Superior temporal gyrus (tissue), 1 donor: Measurements from ENCODE around the gene TSPAN14.
A peak's percentile ranks its signal among the peaks of the same experiment; 100 is the strongest.
"Not testable (repeated sequence)": the region's sequence is repeated elsewhere in the genome, so short reads cannot be mapped to it uniquely, and the experiment has no call there.

Experiments used
- DNase-seq: peaks from one replicate; pipeline ENCODE4 v3.0.0-alpha.2; 2016; ENCODE audit errors: extremely low spot score

Gene TSPAN14, protein sequence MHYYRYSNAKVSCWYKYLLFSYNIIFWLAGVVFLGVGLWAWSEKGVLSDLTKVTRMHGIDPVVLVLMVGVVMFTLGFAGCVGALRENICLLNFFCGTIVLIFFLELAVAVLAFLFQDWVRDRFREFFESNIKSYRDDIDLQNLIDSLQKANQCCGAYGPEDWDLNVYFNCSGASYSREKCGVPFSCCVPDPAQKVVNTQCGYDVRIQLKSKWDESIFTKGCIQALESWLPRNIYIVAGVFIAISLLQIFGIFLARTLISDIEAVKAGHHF

DNA sequence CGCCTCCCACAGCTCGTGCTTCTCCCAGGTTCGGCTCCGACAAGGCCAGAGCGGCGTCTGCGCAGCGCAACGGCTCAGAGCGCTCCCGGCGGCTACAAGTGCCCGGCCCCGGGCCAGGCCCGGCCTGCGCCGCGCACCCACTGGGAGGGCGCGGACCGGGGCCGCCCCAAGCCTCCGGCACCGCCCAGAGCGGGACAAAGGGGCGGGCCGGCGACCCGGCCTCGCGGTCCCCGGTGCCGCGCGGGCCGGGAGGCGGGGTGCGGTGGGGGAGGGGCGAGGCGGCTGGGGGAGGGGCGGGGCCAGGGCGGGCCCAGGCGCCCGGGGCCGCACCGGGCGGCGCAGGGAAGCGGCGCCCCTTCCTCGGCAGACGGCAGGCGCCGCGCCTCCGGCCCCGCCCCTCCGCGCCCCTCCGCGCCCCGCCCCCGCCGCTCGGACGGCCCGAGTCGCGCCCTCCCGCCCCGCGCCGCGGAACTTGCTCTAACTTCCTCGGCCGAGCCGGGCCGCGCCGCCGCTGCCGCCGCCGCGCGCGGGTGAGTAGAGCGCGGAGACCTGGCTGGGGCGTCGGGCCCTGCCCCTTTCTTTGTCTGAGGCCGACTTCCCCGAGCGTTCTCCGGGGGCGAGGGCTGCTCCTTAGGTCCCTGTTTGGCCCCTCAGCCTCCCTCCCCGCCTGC lies at the start of gene TSPAN14:
TSS of gene TSPAN14 (plus strand) at position 469 of the 671 bp plus-strand sequence. CDS start 34,924 bp downstream, outside the sequence.
- peak; percentile 71 for DNase-seq

DNA sequence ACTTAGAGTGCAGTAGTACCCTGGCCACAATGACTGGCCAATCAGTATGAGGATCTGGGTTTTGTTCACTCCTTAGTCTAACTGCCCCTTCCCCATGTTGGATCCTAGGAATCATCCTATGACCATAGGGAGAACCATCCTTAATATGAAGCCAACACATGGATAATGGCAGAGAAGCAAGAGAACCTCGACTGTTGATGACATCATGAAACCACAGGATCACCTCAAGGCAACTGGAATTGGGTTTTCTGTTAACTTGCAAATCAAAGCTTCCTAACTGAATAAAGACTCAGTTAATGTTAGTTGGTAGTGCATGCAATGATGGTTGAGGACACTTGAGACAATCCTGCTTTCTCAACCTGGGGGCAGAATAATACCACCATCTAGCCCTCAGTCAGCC lies 49.1 kb upstream of the TSPAN14 start:
- no peak for DNase-seq

DNA sequence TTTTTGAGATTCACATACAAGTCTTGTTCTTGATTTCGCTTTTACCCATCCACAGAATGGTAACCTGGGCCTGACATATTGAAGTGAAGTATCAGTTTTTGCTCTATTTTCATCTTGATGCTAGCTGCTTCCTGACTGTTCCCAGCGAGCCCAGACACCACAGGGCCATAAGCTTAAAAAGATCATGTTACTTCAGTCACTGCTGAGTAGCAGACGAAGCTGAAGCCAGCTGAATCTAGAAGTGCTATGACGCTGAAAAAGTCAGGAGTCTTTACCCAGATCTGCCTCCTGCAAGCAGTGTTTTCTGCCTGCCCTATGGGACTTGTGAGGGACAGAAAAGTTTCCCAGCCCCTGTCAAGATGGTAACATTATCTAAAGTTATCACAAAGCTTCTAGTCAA lies 48.5 kb upstream of the TSPAN14 start:
- no peak for DNase-seq

DNA sequence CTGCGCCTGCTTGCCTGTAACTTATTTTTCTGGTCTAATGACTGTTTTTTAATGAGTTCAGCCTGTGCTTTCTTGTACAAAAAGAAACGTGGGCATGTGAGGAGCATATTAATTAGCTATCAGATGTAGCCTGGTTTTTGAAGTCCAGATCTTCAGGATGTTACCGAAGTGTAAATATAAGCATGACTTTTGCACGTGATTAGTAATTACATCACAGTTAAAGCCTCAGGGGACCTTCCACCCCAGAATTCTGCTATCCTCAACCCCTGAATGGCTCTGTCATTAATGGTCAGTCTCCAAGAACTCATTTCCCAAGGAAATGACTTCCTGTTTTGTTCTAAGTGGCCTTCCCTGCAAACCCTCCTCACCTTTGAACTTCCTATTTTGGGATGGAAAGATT lies 47.9 kb upstream of the TSPAN14 start:
- DNase-seq, result no peak

DNA sequence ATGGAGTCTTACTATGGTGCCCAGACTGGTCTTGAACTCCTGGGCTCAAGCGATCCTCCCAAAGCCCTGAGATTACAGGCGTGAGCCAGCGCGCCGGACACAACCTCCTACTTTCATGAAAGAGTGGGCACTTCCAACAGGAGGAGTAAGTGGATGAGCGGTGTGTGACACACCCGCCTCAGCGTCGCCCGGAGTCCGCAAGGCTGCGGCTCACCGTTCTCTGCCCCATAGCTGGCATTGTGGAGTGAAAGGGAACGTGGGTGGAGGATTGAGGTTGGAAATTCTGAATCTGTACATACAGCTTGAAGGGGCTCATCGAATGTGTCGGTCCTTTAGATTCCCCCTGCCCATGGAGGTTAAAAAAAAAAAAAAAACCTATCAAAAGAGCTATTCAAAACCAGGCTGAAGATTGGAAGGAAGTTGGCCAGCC lies 46.3 kb upstream of the TSPAN14 start:
- DNase-seq, result no peak

DNA sequence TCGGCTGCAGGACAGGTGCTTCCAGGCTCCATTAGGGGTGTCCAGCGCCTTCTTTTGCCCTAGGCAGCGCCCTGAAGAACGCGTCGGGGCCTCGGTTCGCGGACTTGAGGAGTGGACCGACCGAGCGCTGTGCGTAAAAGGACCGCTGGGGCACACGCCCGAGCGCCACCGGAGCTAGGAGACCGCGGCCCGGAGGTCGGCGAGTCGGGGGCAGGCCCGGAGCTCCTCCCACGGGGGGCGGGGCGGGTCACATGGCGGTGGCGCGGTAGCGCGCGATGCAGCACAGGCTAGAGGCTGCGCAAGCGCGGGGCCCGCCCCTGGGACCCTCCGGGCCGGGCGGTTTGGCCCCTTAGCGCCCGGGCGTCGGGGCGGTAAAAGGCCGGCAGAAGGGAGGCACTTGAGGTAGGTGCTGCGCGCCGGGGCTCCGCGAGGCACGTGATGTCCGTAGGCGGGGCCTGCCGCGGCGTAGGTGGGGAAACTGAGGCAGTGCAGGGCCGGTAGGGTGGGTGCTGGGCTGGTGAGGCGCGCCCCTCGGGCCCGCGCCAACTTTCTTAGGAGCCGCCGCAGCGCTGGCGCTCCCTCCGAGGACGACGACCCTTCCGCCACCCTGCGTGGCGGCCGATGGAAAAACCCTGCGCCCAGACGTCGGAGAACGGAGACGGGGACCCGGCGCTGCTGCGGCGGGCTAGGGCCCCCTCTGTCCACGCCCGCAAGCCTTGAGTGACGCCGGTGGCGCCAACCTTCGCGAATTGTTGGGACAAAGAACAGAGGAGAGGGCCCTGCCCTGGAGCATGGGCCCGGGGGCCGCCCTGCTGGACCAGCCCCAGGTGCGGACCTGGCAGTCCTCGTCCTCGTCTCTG lies 45.6 kb upstream of the TSPAN14 start, which contains the start of gene PRXL2A:
TSS of gene PRXL2A (plus strand) at position 310 of the 860 bp plus-strand sequence. CDS start 11,917 bp downstream, outside the sequence.
- DNase-seq, result peak; percentile 71

DNA sequence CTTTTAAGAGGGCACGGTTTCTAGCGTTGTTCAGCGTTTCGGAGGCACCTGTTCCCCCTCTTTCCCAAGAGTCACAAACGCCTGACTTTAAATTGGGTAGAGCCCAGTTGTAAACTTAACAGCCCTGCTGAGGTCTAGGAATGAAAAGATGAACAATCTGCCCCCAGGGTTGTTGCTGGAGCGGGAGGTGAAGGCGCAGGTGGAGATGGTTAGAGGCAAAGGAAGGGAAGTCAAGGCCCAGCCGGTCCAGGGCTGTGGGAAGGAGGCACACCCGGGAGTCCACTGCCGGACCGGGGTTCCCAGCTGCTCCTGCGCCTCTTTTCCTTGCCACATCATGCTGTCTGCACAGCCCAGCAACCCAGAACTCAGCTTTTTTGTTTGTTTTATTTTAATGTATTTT lies 45.0 kb upstream of the TSPAN14 start:
- DNase-seq, result no peak

DNA sequence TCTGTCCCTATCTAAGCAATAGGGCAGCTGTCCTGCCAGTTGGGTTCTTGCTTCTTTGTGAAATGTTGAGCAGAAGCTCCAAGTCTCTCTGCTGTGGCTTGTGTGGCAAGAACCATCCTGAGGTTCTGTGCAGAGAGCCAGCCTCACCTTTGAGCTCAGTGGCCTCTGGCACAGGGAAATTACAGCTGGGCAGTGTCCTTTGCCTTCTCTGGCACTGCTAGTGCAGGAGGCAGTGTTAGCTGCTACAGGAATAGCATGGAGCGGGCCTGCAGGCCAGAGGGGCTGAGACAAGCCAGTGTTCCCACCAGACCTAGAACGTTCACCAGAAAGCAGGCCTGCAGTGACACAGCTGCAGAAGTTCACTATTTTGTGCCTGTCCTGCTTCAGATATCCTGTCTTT lies 44.0 kb upstream of the TSPAN14 start:
- no peak for DNase-seq

DNA sequence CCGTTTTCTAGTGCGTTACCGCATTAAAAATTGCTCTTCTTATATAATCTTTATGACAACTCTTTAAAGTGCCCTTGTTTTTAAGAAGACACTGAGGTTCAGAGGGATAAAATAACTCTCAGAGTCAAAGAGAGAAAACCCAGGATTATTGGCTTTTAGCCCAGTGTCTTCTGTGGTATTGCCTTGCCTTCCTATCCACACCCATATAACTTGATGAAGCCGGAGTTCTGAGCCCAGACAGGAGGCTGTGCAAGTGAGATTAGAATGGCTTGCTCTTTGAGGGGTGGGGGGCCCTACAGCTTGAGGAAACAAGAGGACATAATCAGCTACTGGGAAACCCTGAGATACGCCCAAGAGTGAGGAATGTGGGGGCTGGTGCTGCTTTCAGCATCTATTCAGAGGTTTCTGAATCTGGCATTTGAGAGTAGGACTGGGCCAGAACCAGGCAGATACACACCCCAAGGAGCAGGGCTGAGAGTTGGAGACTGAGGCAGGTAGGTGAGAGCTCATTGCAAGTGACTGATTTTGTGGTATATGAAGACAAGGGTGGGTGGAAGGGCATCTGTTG lies 43.4 kb upstream of the TSPAN14 start:
- peak; percentile 60 for DNase-seq

DNA sequence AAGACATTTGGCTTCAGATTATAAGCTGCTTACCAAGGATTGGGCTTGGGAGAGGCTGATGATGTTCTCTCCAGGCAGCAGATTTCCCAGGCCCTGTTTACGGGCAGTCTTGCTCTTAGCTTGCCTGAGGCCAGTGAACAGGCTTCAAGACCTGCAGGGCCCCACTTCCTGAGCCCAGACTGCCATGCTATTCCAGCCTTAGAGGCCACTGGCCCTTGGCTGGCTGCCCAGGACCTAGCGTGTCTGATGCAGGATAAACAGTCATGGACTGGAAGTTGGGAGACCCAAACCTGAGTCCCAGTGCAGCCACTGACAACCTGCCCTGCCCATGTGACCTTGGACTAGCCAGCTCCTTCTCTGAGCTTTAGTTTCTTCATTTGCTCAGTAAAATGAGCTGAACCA lies 42.8 kb upstream of the TSPAN14 start:
- DNase-seq, result no peak

DNA sequence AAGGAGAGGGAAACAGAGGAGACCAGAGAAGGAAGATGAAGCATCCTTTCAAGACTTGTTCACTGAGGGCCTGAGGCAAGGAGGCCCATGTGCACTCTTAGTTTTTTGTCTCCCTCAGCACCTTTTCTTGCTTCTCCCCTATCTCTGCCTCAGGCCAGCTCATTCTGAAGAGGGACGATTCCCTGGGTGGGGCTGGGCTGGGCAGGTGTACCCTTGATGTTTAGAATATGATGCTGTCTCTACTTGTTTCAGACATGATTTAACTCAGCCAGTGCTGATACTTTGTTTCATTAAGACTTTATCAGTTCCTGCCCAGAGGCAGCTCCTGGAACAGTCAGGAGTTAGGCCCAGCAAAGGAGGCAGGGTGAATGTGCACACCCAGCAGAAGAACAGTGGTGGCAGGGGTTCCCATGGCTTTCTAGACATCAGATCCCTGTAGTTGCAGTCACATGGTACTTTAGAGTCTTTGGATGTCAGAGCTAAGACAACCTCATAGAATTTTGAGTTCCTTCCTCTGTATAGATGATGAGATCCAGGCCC lies 42.4 kb upstream of the TSPAN14 start:
- no peak for DNase-seq

DNA sequence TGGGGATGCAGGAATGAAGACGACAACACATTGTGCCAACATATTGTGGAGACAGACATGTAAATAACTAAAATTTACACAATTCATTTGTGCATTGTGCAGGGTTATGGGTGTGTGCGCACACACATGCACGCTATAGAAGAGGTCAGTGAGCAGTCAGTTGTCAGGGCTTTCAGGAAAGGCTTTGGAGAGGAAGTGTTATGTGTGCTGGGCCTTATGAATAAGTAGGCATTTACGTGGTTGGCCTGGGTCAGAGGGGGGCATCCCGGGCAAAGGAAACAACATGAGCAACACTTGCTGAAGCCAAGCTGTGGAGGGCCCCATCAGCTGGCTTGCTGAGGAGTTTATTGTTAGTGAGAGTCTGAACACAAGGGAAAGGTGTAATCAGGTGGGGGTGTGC lies 41.6 kb upstream of the TSPAN14 start:
- DNase-seq, result no peak

DNA sequence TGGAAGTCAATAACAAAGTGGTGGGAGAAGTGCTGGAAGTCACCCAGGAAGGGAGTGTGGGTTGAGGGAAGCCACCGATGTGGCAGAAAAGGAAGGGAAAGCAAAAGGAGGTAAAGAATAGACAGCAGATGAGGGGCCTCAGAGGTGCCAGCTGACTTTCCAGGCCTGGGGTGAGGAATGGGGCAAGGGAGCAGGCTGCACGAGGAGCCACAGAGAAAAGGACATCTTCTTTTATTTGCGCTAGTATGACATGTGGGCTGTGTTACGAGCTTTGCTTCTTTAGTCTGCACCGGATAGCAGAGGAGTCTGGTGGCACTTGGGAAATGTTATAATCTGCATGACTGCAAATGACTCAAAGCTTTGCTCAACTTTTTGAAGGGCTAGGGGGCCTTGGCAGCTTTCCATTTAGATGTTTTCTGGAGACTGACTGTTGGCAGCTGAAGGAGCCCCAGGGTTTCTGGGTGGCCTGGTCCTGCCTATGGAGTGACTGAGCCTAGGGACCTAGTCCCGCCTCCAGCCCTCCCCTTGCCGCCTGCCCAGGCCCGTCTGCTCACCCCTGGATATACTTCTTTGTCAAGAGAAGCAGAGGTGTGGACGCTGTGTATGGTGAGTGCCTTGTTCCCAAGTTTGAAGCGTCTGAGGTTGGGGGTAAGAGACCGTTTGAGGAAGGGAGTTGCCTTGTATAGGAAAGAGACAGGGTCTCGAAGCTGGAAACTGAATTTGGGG lies 40.7 kb upstream of the TSPAN14 start:
- no peak for DNase-seq

DNA sequence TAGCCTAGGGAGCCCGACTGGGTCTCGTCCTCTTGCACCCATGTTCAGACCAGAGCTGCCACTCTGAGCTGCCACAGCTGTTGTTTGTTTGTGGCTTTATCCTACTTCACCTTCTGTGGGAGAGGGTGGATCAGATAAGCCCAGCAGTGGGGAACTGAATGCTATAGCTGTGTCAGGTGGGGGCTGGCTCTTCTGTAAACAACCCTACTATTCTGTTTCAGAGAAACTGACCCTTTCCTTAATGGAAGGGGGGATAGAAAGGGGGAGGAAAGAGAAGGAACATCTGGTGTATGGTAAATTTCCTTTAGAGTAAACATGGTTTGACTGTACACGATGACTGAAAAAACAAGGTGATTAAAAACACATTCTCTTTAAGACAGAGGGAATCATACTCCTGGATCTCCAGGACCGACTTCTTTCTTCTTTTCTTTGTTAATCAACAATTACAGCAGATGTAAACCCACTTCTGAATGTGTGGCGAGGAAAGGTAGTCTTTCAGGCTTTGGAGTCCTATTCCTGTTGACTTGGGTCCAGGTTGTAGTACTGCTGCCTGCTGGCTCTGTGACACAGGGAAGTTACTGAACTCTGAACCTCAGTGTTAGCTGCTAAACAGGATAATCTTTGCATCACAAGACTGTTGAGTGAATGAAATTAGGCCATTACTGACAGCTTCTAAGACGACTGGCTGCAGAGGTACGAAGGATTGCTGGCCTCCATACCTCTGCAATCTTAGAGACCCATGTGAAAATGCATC lies 39.8 kb upstream of the TSPAN14 start:
- peak; percentile 21 for DNase-seq

DNA sequence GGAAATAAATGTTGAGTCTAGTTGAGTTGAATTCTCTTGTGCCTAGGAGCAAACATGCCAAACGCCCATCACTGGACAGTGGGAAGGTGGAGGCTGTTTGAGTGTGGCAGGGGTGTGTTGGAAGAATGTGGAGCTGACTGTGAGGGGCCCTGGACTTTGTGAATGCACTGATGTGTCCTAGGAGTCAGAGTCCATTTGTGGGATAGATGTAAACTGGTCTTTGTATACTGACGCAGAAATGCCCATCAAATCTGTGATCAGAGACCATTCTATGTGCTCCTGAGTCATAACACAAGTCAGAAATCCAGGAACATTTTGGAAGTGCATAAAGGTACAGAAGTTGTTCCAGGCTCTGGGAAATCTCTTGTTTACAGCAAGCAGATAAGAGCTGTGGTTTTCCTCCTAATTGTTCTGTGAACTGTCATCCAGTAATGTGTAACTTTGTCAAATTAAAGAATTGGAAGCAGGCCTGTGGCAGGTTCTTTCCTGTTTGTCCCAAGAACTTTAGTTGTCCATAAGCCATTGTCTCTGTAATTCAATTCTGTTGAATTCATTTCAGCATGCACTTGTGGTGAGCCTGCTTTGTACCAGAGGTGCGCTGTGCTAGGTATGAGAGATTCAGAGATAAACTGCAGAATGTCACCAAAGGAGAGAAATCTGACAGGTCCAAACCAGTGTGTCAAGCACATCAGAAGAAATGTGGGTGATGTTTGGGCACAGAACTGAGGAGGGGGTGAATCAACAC lies 38.2 kb upstream of the TSPAN14 start:
- DNase-seq, result peak; percentile 44

DNA sequence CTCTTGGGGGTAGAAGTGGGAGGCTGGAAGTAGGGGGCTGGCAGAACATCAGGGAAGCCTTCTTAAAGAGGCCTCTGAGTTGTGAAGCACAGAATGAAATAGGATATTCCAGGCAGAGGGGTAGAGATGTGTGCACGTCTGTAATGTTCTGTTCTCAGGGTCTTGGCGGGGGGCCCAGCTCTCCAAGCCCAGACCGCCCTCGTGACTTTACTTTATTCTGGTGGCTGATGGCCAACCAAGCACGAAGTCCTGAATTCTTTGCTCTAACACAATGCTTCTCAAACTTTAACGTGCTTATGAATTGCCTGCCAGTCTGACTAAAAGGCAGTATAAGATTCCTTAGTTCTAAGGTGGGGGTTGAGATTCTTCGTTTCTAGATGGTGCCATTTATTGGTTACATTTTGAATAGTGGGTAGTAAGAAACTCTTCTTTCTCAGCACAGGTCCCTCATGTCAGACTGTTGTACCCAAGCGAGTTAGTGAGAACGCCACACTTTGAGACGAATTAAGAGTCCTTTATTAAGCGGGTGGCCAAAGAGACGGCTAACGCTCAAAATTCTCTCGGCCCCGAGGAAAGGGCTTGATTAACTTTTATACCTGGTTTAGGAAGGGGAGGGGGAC lies 37.5 kb upstream of the TSPAN14 start:
- peak; percentile 51 for DNase-seq

DNA sequence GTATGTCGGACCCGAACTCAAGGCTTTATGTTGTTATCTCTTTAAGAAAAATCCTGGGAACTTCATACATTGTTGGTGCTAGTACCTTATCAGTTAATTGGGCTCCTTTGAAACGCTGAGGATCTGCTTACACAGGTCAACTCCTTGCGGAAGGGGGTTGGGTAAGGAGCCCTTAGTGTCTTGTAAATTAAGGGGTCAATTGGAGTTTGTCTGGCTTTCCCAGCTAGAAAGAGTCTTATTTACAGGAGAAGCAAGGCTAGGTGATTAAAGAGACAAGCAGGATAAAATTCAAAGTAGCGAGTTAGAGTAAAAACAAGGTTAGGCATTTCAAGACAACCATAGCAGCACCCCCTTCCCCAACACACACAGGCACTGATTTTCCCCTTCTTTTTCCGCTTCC lies 36.9 kb upstream of the TSPAN14 start:
- DNase-seq, result not testable (repeated sequence)

DNA sequence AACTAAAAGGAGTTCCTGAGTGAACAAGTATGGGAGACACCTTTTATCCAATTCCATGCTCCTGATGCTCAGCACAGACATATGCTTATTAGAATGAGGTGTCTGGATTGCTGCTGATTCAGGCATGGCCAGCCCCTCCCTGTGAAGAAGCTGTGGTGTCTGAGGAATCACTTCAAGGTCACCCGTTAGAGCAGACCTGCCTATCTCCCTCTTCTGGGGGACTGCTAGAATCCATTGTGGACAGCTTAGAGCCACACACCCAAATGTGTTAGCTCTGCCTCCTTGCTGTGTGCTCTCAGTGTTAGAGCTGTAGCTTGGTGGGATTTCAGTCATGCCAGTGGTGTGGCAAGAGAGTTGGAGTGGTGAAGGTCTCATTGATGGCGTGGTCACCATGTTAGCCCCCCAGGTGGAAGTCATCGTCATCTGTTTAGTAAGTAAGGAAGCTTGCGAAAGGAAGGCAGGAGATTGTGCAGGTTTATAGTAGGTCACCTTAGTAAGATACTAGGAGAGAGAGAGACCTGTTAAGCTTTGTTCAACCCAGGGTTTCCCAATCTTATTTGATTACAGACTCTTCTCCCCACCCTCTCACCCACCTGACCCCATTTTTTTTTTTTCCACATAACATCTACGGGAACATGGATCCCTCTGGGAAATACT lies 32.9 kb upstream of the TSPAN14 start:
- no peak for DNase-seq
